ENCODE results near the gene CMTM4. TPM values are rescaled to one million over a fixed set of nuclear protein-coding genes. Genes with fewer than 3 reads are reported as not detected.

Gene CMTM4
- total and polyA plus RNA-seq, 2 of the 8 experiments (the other 6 are each of a cell fraction or from before 2014, with no cell fraction given) = 35.3 to 51.7 TPM

DNA sequence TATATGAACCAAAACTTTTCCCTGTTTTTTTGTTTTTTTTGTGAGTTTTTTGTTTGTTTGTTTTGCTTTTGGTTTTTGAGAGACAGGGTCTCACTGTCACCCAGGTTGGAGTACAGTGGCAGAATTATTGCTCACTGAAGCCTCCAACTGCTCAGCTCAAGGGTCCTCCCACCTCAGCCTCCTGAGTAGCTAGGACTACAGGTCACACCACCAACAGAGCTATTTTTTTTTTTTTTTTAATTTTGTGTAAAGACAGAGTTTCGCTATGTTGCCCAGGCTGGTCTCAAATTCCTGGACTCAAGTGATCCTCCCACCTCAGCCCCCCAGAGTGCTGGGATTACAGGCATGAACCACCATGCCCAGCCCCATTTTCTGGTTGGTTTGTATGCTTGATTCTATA, 28.6 kb downstream of the CMTM4 start:
- no peak for FAIRE-seq
- H3K4me1 ChIP-seq (replicated peaks in 1 of 4; ENCODE audit: control insufficient read depth in 3 of 4, insufficient read depth in 4 of 4, low read length in 3 of 4) = no peaks in the 10 kb centered on the region
- H4K8ac ChIP-seq (ENCODE audit: extremely low read depth, insufficient read depth, low read length) = no peak overlapping the region
- peaks cover 0 to 7% of the 10 kb centered on the region in 2 experiments; a peak in 1 of 4 replicates for H3K79me2 ChIP-seq (ENCODE audit: control insufficient read depth in 1 of 2, insufficient read depth in 2 of 2, low read length in 2 of 2)
- DNase-seq (ENCODE audit: low read depth in 1 of 2, low spot score in 2 of 2) = no peak
- no peak for TF ChIP-seq CBX5 (IDR thresholded peaks at IDR 0.05; ENCODE audit: low read depth, low read length)
- no peak for TF ChIP-seq ASH2L (IDR thresholded peaks at IDR 0.05; ENCODE audit: low read length)
- no peak overlapping the region for H3K18ac ChIP-seq (ENCODE audit: extremely low read depth, low read length)
- H3K23me2 ChIP-seq (ENCODE audit: low read depth, low read length) = no peaks in the 10 kb centered on the region
- H3K14ac ChIP-seq (ENCODE audit: insufficient read length) = no peak overlapping the region
- POLR2A ChIA-PET (ENCODE audit: partially characterized antibody) = no interaction called here
- H3K27ac ChIP-seq (ENCODE audit: low read depth, low read length) = no peak overlapping the region
- no peak overlapping the region for H2BK5ac ChIP-seq (ENCODE audit: low read depth, low read length)
- H2AFZ ChIP-seq (ENCODE audit: low read length) = no peak overlapping the region
- WGBS, 2 experiments (ENCODE audit: extremely low coverage in 1 of 2, insufficient coverage in 1 of 2, insufficient read length in 1 of 2, insufficient replicate concordance in 2 of 2, low coverage in 1 of 2, low lambda C conversion rate in 2 of 2, missing lambda C conversion rate in 1 of 2) = 63% methylated on average over 1 of the region's 1 CpG; no CpG with 5 or more reads in 1 of the 2 experiments
- peaks cover 0 to 3% of the 10 kb centered on the region in 2 experiments for H4K20me1 ChIP-seq (replicated peaks in 1 of 2; ENCODE audit: control insufficient read depth in 1 of 2, insufficient read depth in 2 of 2, low read length in 2 of 2)
- H3K4me3 ChIP-seq (ENCODE audit: extremely low read depth in 1 of 4, insufficient read depth in 2 of 4, low read depth in 3 of 4, low read length in 4 of 4) = no peak overlapping the region
- no peaks in the 10 kb centered on the region for H3K9me3 ChIP-seq (ENCODE audit: insufficient read depth in 2 of 2, low read depth in 1 of 2, low read length in 1 of 2)
- H3K9ac ChIP-seq (replicated peaks in 1 of 4; ENCODE audit: extremely low read depth in 1 of 4, low read depth in 3 of 4, low read length in 3 of 4) = no peak overlapping the region
- H3K36me3 ChIP-seq (ENCODE audit: control insufficient read depth in 2 of 4, insufficient read depth in 4 of 4, low read length in 3 of 4) = no peaks in the 10 kb centered on the region
- H2AK5ac ChIP-seq (ENCODE audit: low read depth, low read length) = no peak overlapping the region
- H3K27me3 ChIP-seq (replicated peaks in 1 of 4; ENCODE audit: control insufficient read depth in 3 of 4, extremely low read depth in 1 of 4, insufficient read depth in 3 of 4, low read length in 3 of 4) = no peaks in the 10 kb centered on the region
- CTCF ChIA-PET (ENCODE audit: partially characterized antibody) = interaction anchor here (1.3 to 3.5 kb wide), 2 partner anchors 17 to 72 kb away, joined by 4 to 13 read pairs; no protein-coding TSS in a partner anchor
- no peak overlapping the region for H3K4ac ChIP-seq (replicated peaks; ENCODE audit: insufficient read length, low read depth, low read length)
- H2BK15ac ChIP-seq (ENCODE audit: low read length) = no peak overlapping the region
- H2BK20ac ChIP-seq (ENCODE audit: low read length) = no peak overlapping the region
- H4K5ac ChIP-seq (ENCODE audit: insufficient read length, low read depth, low read length) = no peak overlapping the region
- H2BK120ac ChIP-seq (replicated peaks; ENCODE audit: low read depth, low read length) = no peak overlapping the region
- H3K23ac ChIP-seq (ENCODE audit: insufficient read length) = no peak overlapping the region
- H3K4me2 ChIP-seq (ENCODE audit: insufficient read depth in 1 of 2, low read depth in 2 of 2, low read length in 2 of 2) = no peak overlapping the region
- no peak overlapping the region for H3K56ac ChIP-seq (replicated peaks; ENCODE audit: insufficient read length, low read depth, low read length)
- H2BK12ac ChIP-seq (ENCODE audit: low read depth, low read length) = no peak overlapping the region
- no peaks in the 10 kb centered on the region; the same call in 1 of the 2 replicates for H3K79me1 ChIP-seq (ENCODE audit: low read depth, low read length)
- H4K91ac ChIP-seq (replicated peaks; ENCODE audit: insufficient read length, low read length) = no peak overlapping the region

All from H1 (cell line).